Osteoblast (primary cell): ENCODE measurements around the gene ARL8B. TPM values are rescaled to one million over a fixed set of nuclear protein-coding genes. Genes with fewer than 3 reads are reported as not detected.

ENCODE experiments used
- DNase-seq: peaks from one replicate; pipeline ENCODE4 v3.0.0; 2011; ENCODE audit warnings: low spot score, mixed read lengths; ENCODE audit not compliant: insufficient read length; ENCODE audit errors: missing footprints
- H2AFZ ChIP-seq: 2 replicates; pipeline ENCODE4 v1.6.0; 2011; ENCODE audit warnings: mild to moderate bottlenecking, low read length
- H3K27ac ChIP-seq: 2 replicates; pipeline ENCODE4 v1.5.1; 2011; ENCODE audit warnings: mild to moderate bottlenecking, low read depth, low read length, moderate library complexity
- H3K27me3 ChIP-seq: 2 replicates; pipeline ENCODE4 v1.6.0; 2012; ENCODE audit warnings: mild to moderate bottlenecking, control low read depth, inconsistent platforms, low read length, moderate library complexity; ENCODE audit not compliant: insufficient read depth
- H3K36me3 ChIP-seq: 2 replicates; pipeline ENCODE4 v1.5.1; 2011; ENCODE audit warnings: mild to moderate bottlenecking, low read length, control low read depth, moderate library complexity; ENCODE audit not compliant: insufficient read depth
- H3K4me1 ChIP-seq: 2 replicates; pipeline ENCODE4 v1.5.1; 2011; ENCODE audit warnings: mild to moderate bottlenecking, low read length, control low read depth, moderate library complexity; ENCODE audit not compliant: insufficient read depth
- H3K4me2 ChIP-seq: 2 replicates; pipeline ENCODE4 v1.6.0; 2011; ENCODE audit warnings: mild to moderate bottlenecking, low read length; ENCODE audit not compliant: insufficient read depth
- H3K4me3 ChIP-seq: fragments of 200-600 bp; sonication (generic); 3 replicates; pipeline ENCODE4 v1.5.1; 2012; ENCODE audit warnings: mild to moderate bottlenecking, low read length, inconsistent platforms; ENCODE audit not compliant: insufficient read depth
- H3K79me2 ChIP-seq: 2 replicates; pipeline ENCODE4 v1.6.0; 2012; ENCODE audit warnings: mild to moderate bottlenecking, low read length, control low read depth, inconsistent platforms; ENCODE audit not compliant: insufficient read depth
- H3K9me3 ChIP-seq: 2 replicates; pipeline ENCODE4 v1.5.1; 2011; ENCODE audit warnings: low read depth, low read length, control low read depth
- H4K20me1 ChIP-seq: 2 replicates; pipeline ENCODE4 v1.6.0; 2012; ENCODE audit warnings: mild to moderate bottlenecking, low read length, control low read depth; ENCODE audit not compliant: insufficient read depth
- total RNA-seq: library from RNA; depleted of rRNA; stranded (reverse); fragments of >200 nt; gene quantifications from 2 replicates; pipeline ENCODE4 v1.2.3, GENCODE V29; 2012
- TF ChIP-seq, protein P1 (sequence below): IDR thresholded peaks from 2 replicates; pipeline ENCODE4 v1.5.1; 2011; ENCODE audit warnings: mild to moderate bottlenecking, low read depth, low read length, moderate library complexity; ENCODE audit errors: extremely low read depth

ARL8B gene
- total RNA-seq, 1 donor = 90.8 TPM

GRCh38 chr3:5134499-5134898 is 12.4 kb downstream of the ARL8B start:
- Histone ChIP-seq H4K20me1 (peaks cover 52% of the 10 kb centered on the region), H2AFZ (no peak overlapping the region), H3K79me2 (peaks cover 94% of the 10 kb centered on the region), H3K9me3 (no peaks in the 10 kb centered on the region), H3K4me1 (peaks cover 30% of the 10 kb centered on the region), H3K27ac (no peak overlapping the region), H3K4me2 (no peak overlapping the region), H3K36me3 (no peaks in the 10 kb centered on the region), H3K4me3 (no peak overlapping the region), H3K27me3 (no peaks in the 10 kb centered on the region)
- TF ChIP-seq, protein P1, sequence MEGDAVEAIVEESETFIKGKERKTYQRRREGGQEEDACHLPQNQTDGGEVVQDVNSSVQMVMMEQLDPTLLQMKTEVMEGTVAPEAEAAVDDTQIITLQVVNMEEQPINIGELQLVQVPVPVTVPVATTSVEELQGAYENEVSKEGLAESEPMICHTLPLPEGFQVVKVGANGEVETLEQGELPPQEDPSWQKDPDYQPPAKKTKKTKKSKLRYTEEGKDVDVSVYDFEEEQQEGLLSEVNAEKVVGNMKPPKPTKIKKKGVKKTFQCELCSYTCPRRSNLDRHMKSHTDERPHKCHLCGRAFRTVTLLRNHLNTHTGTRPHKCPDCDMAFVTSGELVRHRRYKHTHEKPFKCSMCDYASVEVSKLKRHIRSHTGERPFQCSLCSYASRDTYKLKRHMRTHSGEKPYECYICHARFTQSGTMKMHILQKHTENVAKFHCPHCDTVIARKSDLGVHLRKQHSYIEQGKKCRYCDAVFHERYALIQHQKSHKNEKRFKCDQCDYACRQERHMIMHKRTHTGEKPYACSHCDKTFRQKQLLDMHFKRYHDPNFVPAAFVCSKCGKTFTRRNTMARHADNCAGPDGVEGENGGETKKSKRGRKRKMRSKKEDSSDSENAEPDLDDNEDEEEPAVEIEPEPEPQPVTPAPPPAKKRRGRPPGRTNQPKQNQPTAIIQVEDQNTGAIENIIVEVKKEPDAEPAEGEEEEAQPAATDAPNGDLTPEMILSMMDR = no peak
- no peak for DNase-seq

- TF ChIP-seq, protein P1 = peak; percentile 48
- H4K20me1 ChIP-seq = peaks cover 70% of the 10 kb centered on the region
- no peaks in the 10 kb centered on the region for H3K9me3 ChIP-seq
- H3K36me3 ChIP-seq = no peaks in the 10 kb centered on the region
- peaks cover 34% of the 10 kb centered on the region for H3K4me1 ChIP-seq
- peak overlapping the region; percentile 67 for H3K27ac ChIP-seq
- no peak for DNase-seq
- H3K4me2 ChIP-seq = peak overlapping the region; percentile 18
- no peaks in the 10 kb centered on the region for H3K27me3 ChIP-seq
- H2AFZ ChIP-seq = no peak overlapping the region
- peaks cover 94% of the 10 kb centered on the region for H3K79me2 ChIP-seq
- H3K4me3 ChIP-seq = no peak overlapping the region
Observed at GRCh38 chr3:5136211-5136918, 14.3 kb downstream of the ARL8B start.

DNA sequence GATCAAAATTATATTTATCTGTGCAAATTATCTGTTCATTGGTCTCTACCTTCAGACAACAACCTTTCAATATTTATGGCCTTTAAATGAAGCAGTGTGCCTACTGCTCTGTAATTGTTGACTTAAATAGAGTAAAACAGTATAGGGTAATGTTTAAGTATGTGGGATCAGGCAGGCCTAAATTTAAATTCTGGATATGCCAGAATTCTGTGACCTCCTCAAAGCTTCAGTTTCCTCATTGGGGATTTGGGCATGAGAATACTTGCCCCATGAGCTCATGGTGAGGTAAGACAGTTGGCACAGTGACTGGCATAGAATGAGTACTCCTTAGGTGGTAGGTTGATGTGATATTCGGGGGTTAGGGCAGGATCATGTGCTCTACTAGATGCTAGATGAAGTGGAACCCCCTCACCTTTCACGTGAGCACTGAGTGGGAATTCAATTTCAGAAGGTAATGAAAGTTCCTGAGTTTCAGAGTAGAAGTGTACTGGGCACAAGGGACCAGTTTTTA is 14.9 kb downstream of the ARL8B start:
- peak overlapping the region; percentile 18 for H3K4me2 ChIP-seq
- H3K9me3 ChIP-seq = no peaks in the 10 kb centered on the region
- peaks cover 94% of the 10 kb centered on the region for H3K79me2 ChIP-seq
- peak overlapping the region; percentile 67 for H3K27ac ChIP-seq
- peaks cover under 1% of the 10 kb centered on the region for H3K36me3 ChIP-seq
- H3K4me3 ChIP-seq = no peak overlapping the region
- TF ChIP-seq, protein P1 = no peak
- H3K4me1 ChIP-seq = peaks cover 34% of the 10 kb centered on the region
- DNase-seq = no peak
- H4K20me1 ChIP-seq = peaks cover 71% of the 10 kb centered on the region
- no peaks in the 10 kb centered on the region for H3K27me3 ChIP-seq
- H2AFZ ChIP-seq = no peak overlapping the region

- Histone ChIP-seq H3K27ac (peak overlapping the region; percentile 24), H2AFZ (no peak overlapping the region), H4K20me1 (peaks cover 74% of the 10 kb centered on the region), H3K9me3 (no peaks in the 10 kb centered on the region), H3K79me2 (peaks cover 94% of the 10 kb centered on the region), H3K4me3 (no peak overlapping the region), H3K36me3 (peaks cover 4% of the 10 kb centered on the region), H3K4me1 (peaks cover 34% of the 10 kb centered on the region), H3K4me2 (peak overlapping the region; percentile 3), H3K27me3 (no peaks in the 10 kb centered on the region)
- TF ChIP-seq, protein P1 = no peak
- DNase-seq = no peak
Observed at GRCh38 chr3:5138214-5138981, 16.3 kb downstream of the ARL8B start.
